GM11168 (cell line): ENCODE results near the gene RWDD4.
"Not testable (repeated sequence)": the region's sequence is repeated elsewhere in the genome, so short reads cannot be mapped to it uniquely, and the experiment has no call there.

Source experiments
- in situ Hi-C: fragments of 300-500 bp; cut with MboI; formaldehyde crosslinking; loops from one replicate; pipeline ENCODE4 v1.12.0; 2022; ENCODE audit warnings: low sequenced_read_pairs; ENCODE audit not compliant: unreplicated experiment

RWDD4 gene

DNA sequence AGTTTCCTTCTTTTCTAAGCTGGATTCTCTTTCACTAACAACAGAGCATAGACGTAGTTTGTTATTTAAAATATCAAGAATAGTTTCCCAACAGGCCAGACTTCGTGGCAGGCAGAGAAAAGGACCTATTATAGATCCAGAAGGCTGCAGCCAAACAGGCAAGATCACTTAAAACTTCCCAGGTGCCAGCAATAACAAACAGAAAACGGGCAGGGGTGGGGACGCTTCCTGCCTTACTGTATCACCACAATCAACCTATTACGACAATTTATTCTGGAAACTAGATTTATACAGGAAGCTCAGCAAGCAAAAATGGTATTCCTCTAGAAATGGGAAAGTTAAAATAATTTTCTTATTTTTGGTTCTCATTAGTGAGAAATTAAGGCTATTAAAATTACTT is 22.1 kb downstream of the RWDD4 start:
- in situ Hi-C loops = no loop called here

DNA sequence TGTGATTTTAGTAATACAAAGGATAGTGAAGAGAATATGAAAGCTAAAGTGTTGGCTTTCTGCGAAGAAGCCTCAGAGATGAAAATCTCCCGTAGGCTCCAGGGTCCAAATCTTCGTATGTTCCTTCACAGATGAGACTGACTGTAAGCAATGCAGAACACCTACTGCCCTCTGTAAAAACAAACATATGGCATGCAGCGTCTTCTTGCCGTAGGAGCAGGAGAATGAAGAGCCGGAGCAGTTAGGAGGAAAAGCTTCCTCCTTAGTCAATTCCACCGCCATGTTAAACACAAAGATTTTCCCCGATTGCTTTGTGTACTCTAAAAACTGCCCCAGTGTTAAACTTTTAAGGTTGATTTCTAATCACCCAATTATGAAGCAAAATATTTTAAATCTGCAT is 22.5 kb downstream of the RWDD4 start:
- in situ Hi-C loops = no loop called here

DNA sequence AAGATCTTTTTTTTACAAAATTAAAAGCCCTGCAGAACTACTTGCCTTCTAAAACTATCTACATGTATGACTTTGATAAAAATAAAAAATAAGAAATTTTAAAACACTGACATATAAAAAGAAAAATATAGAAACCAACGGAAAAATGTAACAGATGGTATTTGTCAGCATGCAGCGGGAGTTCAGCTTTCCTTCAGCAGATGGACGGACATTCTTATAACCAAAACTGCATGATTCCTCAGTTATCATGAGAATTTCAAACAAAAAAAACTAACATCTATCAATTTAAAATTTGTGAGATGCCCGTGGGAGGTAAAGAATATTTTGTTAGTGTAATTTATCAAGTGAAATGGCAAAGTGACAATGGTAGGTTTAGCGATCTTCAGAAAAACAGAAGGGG is 23.2 kb downstream of the RWDD4 start:
- in situ Hi-C loops = no loop called here

DNA sequence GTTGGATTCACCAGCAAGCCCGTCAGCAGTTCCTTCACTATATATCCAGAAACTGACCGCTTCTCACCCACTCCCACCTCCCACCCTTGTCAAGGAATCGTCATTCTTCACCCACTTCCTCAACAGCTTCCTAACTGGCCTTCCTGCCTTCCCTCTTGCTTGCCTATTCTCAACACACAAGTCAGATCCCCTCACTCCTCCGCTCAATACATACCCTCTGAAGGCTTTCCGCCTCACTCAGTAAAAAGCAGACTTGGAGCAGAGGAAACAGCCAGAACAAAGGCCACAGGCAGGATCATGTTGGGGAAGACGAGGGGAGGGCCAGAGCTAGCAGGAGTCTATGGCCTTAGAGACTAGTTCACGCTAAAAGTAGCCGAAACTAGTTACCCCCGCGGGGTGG is 23.7 kb downstream of the RWDD4 start:
- in situ Hi-C loops = no loop called here

DNA sequence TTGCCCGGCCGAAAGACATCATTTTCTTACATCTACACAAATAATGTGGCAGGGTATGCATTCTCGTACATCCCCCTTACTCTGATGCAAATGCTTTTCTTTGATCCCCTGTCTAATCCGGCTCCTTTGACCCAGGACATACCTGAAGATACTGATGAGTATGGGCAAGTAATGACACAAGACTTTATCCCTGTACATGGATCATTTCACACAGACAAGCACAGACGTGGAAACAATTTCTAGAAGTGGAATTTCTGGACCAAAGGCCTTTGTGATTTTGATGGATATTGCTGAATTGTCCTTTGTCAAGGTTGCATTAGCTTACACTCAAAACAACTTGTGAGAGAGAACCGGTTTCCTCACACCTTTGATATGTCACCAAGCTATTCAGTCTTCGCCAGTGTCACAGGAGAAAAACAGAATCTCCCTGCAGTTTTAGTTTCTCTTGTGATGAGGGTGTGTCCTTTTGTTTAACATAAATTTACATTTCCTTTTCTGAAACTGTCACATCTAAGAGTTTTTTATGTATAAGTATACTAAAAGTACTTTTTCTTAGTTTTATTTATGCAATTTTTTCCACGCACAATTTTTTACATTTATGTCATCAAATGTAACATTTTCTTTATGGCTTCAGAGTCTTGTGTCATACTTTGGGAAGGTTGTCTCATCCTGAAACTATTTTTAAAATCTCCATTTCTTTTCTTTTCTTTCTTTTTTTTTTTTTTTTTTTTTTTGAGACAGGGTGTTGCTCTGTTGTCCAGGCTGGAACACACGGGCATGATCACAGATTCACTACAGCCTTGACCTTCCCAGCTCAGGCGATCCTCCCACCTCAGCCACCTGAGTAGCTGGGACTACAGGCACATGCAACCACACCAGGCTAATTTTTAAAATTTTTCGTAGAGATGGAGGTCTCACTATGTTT is 25.2 kb downstream of the RWDD4 start:
- in situ Hi-C loops = no loop called here

DNA sequence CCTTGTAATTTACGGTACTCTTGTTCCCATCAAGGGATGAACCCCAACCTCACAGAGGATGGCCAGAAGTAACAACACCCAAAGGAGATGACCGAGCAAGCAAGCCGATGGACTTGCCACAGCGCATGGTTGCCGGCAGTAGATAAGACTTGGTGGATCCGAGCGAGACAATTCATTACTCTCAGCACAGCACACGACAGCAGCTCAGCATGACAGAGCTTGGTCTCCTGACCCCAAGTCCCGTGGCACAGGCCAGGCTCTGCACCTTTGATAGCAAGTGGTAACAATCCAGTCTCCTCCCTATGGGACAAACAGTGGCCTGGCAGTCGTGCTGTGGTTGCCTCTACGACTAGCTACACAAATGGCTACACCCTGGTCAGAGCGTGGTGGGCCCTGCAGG is 26.3 kb downstream of the RWDD4 start:
- in situ Hi-C loops = no loop called here

DNA sequence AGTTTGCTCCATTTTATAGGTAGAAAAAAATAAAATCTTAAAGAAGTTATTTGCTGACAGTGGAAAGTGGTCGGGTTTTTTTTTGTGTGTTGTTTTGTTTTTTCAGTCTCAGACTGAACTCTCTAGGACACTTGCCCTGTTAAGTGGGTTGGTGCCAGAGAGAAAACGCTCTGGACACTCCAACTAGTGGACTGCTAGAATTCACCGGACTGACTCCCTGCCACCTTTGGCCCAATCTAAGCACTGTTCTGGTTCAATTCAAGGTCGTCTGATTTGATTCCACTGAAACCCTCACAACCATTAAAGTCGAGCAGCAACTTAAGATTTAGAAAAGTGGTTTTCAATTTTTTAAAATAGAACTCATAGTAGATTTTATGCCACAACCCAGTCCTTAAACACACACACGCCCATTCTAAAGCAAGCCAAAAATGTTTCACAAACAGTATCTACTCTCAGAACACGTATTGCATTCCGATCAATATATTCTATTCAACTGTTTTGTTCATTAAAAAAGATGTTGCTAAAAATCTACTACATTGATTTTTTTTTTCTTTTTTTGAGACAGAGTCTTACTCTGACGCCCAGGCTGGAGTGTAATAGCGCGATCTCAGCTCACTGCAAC is 27.3 kb downstream of the RWDD4 start:
- in situ Hi-C loops = no loop called here

DNA sequence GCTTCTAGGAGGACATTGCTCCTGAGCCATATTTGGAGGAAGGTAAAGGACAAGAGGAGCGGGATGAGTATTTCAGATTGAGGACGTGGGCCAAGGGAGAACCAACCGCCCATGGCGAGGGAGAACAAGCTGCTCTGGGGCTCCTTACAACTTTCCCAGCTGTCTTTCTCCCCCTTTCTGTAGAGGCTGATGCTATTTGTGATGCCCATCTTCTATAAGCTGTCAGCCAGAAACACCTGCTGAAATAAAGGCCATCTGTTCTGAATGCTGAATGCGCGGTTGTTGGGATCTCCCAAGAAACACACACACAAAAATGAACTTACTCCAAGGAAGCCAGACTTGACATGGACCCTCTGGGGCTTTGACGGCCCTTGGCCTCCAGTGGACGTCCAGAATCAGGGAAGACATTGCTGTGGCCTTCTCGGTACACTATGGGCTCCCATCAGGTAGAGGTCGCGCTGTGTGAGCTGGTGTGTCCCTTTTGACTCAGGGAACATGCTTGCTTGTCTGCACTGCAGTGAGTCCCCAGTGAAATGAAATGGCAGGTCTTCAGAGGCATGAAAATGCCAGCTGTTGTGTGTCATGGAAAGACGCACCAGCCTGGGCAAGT is 30.9 kb downstream of the RWDD4 start:
- in situ Hi-C loops = no loop called here

DNA sequence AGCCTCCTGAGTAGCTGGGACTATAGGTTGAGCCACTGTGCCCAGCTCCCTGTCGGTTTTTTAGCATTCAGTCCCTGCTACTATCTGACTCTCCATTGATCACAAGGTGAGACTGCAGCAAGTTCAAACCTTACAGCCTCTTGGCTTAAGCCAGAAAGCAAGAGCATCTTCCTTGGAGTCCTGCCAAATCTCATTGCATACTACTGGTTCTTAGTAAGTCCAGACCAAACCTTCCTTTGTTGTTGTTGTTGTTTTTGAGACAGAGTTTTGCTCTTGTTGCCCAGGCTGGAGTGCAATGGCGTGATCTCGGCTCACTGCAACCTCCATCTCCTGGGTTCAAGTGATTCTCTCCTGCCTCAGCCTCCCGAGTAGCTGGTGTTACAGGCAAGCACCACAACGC is 31.7 kb downstream of the RWDD4 start:
- in situ Hi-C loops = not testable (repeated sequence)

DNA sequence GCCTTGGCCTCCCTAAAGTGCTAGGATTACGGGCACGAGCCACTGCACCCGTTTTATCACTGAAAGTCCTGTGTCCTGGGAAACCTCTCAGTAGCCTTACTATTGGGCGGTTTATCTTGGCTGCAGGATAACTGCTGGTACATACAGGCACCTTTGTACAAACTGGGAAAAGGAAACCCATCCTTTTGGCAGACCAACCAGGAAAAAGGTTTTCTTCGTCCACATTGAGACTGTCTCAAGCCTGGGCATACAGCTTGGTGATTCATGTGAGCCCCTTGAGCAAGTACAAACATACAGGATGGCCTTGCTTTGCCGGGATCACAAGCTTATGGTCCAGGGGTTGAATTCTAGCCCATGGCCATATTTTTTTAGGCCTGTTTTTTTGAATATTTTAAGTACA is 32.8 kb downstream of the RWDD4 start:
- in situ Hi-C loops = no loop called here

DNA sequence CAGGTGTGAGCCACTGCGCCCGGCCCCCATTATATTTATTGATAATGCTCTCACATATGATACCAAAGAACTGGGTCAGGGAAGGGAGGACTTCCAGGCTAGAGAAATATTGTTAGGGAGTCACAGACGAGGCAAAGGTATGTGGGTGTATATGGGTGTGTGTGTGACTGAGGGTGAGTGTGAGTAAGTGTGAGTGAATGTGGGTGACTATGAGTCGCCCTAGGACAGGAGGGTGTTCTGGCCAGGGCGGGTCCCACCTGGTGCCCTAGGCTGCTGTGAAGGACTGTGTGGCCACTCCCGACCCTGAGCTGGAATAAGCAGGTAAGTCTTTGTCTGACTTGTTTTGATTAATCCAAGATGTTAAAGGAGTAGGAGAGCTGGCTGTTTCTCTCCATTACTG is 34.4 kb downstream of the RWDD4 start:
- in situ Hi-C loops = no loop called here

DNA sequence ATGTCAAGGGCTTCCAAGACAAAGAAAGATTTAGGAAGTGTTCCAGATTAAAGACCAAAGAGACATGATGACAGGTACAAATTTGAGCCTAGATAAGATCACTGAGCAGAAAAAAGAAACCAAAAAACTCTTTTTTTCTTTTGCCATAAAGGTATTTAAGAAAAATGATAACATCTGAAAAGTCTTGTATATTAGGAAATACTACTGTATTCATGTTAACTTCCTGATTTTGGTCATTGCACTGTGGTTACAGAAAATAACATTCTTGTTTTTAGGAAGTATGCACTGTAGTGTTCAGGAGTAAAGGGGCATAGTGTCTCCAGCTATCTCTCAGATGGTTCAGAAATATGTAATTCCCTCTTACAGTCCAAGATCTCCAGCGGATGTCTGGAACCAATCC is 37.1 kb downstream of the RWDD4 start:
- in situ Hi-C loops = no loop called here

DNA sequence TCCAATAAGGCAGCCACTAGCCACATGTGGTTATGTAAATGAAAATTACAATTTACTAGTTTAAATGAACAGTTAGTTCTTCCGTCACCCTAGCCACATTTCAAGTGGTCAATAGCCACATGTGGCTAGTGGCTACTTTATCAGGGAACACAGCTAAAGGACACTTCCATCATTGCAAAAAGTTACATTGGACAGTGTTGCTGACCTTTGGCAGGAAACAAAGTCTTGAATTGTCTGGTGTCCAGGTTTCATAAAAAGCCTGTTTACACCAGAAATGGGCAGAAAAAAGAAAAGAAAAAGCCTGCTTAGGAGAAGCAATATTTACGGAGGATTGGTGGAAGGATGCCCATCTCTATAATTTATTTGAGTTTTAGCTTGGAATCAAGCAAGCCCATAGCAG is 38.6 kb downstream of the RWDD4 start:
- in situ Hi-C loops = no loop called here

DNA sequence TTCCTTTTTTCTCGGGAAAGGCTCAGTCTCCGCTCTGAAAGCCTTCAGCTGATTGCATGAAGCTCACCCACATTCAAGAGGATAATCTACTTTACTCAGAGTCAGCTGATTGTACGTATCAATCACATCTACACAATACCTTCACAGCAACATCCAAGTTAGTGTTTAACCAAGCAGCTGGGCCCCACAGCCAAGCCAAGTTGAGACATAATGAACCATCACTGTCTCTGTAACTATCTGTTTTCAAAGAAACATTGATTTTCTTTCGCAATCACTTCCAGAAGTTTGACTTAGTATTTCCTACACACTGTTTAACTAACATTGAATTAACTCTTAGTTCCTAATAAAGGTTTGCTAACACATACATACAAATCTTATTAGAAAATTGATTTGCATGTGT is 40.3 kb downstream of the RWDD4 start:
- in situ Hi-C loops = no loop called here

DNA sequence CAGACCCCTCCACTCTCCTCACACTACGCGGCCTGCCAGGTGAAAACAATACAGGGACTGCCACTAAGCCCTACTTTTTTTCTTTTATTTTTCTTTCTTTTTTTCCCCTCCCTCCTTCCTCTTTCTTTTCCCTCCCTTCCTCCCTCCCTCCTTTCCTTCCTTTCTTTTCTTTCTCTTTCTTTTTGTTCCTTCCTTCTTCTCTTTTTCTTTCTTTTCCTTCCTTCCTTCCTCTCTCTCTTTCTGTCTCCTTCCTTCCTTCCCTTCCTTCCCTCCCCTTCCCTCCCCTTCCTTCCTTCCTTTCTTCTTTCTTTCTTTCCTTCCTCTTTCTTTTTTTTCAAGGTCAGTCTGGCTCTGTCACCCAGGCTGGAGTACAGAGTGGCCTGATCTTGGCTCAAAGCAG is 41.9 kb downstream of the RWDD4 start:
- in situ Hi-C loops = no loop called here

DNA sequence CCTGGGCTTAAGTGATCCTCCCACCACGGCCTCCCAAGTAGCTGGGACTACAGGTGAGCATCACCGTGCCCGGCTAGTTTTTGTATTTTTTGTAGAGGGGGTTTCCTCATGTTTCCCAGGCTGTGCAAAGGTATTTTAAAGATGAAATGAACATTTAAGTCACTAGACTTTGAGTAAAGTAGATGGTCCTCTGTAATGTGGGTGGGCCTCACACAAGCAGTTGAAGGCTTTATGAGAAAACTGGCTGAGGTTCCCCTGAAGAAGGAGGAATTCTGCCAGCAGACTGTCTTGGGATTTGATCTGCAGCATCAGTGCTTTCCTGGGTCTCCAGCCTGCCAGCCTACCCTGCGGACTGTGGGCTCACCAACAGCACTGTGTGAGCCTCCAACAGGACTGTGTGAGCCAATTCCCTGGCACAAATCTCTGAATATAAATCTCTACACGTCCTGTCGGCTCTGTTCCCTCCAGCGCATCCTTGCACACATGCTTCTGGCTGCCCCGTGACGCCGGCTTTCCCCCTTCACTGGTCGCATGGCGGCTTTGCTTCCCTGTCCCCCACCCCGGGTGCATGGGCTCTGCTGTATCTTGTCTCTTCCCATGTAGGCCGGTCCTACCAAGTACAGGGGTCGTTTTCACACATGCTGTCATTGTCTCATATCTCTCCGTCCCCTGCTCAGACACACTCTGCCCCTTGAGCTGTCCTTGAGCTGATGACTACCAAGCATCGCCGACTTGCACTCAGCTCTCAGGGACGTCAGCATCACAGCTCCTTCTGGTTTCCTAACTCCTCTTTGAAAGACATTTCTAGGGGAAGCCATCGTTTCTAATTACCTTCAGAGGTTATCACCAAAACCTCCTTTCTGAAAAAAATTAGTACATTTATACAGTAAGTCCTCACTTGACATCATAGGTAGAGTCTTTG is 46.4 kb downstream of the RWDD4 start:
- in situ Hi-C loops = no loop called here

DNA sequence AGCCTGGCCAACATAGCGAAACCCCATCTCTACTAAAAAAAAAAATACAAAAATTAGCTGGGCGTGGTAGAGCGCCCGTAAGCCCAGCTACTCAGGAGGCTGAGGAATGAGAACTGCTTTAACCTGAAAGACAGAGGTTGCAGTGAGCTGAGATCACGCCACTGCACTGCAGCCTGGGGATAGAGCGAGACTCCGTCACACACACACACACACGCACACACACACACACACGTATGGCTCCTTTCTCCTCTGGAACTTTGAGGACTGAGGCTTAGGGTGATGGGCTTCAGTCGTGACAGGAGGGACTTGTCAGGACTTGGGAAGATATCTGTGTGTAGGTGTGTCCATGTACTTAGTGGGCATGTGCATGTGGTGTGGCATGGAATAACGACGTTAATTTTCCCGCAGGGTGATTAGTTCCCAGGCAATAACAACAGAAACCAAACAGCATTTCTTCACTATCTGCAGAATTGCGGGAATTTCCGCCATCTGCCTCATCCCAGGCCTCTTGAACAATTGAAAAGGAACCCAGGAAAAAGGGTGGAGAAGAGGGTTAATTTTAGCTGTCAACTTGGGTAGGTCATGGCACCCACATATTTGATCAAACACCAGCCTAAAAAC is 47.7 kb downstream of the RWDD4 start:
- in situ Hi-C loops = no loop called here

DNA sequence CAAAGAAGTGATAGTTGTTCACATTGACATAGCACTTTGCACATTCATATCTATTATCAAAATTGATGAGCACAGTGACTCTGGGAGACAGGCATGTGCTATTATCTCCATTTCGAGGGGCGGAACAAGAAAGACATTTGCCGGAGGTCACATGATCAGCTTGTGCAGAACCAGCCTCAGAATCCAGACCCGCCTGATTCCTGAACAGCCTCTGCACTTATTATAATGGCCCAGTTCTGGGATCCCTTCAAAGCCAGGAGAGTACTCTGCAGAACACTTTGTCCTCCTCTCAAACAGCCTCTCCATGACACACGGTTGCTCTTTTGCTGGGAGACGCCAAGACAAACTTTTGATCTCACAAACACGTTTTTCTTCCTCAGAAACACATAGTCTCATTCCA is 48.4 kb downstream of the RWDD4 start:
- in situ Hi-C loops = no loop called here

DNA sequence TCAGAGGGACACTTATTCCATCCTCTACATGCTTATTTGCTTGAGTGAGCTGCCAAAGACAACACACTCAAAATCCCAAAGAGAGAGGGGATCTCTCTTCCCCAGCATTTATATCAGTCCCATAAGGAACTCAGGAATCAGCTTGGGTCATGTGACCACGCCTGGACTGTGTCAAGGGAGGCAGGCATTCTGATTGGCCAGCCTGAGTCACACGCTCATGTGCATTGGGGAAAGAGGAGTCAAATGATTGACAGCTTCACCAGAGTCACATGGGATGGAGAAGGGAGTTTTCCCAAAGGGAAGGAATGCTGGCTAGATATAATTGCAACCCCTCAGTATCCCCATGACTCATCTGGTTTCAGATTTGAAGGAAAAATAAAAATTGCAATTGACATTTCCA is 49.0 kb downstream of the RWDD4 start:
- in situ Hi-C loops = no loop called here

DNA sequence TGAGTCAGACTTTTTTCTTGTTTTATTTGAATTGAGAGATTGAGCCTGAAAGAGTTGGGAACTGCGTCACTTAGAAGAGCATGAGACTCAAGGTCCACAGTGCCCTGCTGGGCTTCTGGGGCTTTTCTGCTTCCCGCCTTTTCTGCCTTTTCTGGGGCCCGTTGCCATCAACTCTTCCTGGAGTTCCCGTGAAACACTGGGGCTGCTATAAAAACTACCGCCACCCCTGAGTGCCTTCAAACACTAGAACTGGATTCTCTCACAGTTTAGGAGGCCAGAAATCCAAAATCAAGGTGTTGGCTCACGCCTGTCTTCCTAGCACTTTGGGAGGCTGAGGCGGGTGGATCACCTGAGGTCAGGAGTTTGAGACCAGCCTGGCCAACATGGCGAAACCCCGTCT is 49.8 kb downstream of the RWDD4 start:
- in situ Hi-C loops = no loop called here
